Upper lobe of right lung (tissue), 1 donor: Measurements from ENCODE around the gene ARF3. TPM values are rescaled to one million over a fixed set of nuclear protein-coding genes. Genes with fewer than 3 reads are reported as not detected.

Experiments used
- ATAC-seq: fragments of 200-7000 bp; cut with Tn5 transposase; one replicate; pipeline ENCODE4 v1.9.1; 2020; ENCODE audit warnings: mild to moderate bottlenecking, moderate library complexity
- DNase-seq: peaks from one replicate; pipeline ENCODE4 v3.0.0-alpha.2; 2020
- H3K27ac ChIP-seq: fragments of 200-600 bp; one replicate; pipeline ENCODE4 v1.8.0; 2022
- H3K27me3 ChIP-seq: fragments of 200-600 bp; one replicate; pipeline ENCODE4 v1.8.0; 2022; ENCODE audit warnings: mild to moderate bottlenecking
- H3K36me3 ChIP-seq: fragments of 200-600 bp; one replicate; pipeline ENCODE4 v1.8.0; 2022
- H3K4me1 ChIP-seq: fragments of 200-600 bp; one replicate; pipeline ENCODE4 v1.8.0; 2022
- H3K4me3 ChIP-seq: fragments of 200-600 bp; one replicate; pipeline ENCODE4 v1.8.0; 2022; ENCODE audit warnings: mild to moderate bottlenecking
- H3K9me3 ChIP-seq: fragments of 200-600 bp; one replicate; pipeline ENCODE4 v1.8.0; 2022
- intact Hi-C: fragments of 100-400 bp; cut with DNase I; formaldehyde crosslinking; loops from one replicate; pipeline ENCODE4 v1.11.0; 2022
- total RNA-seq: library from RNA; stranded (reverse); fragmentation: NEBNext Ultra II Directional; extraction: Animal tissue kit (Norgen Biotek cat#: 25700); gene quantifications from one replicate; pipeline ENCODE4 v1.2.1, GENCODE V29; 2021
- TF ChIP-seq, protein P1 (sequence below): fragments of 200-600 bp; IDR thresholded peaks from one replicate; pipeline ENCODE4 v1.8.0; 2022; ENCODE audit warnings: antibody characterized with exemption
- donor health status: DM: no; HTN: yes; CAD: no; lungs with severe emphysema.

ARF3 gene
- total RNA-seq, 1 donor from 2014 or later, result 146 TPM

- intact Hi-C loops, result no loop called here
- Histone ChIP-seq H3K9me3 (no peaks in the 10 kb centered on the region), H3K4me3 (peak overlapping the region; percentile 49), H3K4me1 (peaks cover 36% of the 10 kb centered on the region), H3K36me3 (peaks cover 20% of the 10 kb centered on the region), H3K27me3 (peaks cover 47% of the 10 kb centered on the region), H3K27ac (no peak overlapping the region)
- DNase-seq, result no peak
- ATAC-seq, result peak; percentile 34
- TF ChIP-seq, protein P1, sequence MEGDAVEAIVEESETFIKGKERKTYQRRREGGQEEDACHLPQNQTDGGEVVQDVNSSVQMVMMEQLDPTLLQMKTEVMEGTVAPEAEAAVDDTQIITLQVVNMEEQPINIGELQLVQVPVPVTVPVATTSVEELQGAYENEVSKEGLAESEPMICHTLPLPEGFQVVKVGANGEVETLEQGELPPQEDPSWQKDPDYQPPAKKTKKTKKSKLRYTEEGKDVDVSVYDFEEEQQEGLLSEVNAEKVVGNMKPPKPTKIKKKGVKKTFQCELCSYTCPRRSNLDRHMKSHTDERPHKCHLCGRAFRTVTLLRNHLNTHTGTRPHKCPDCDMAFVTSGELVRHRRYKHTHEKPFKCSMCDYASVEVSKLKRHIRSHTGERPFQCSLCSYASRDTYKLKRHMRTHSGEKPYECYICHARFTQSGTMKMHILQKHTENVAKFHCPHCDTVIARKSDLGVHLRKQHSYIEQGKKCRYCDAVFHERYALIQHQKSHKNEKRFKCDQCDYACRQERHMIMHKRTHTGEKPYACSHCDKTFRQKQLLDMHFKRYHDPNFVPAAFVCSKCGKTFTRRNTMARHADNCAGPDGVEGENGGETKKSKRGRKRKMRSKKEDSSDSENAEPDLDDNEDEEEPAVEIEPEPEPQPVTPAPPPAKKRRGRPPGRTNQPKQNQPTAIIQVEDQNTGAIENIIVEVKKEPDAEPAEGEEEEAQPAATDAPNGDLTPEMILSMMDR, result no peak
These were observed 40.6 kb upstream of the ARF3 start for GRCh38 chr12:48997719-48998496.

- TF ChIP-seq, protein P1, result peak; percentile 69
- intact Hi-C loops, result no loop called here
- peaks cover 36% of the 10 kb centered on the region for H3K4me1 ChIP-seq
- peaks cover 47% of the 10 kb centered on the region for H3K27me3 ChIP-seq
- H3K9me3 ChIP-seq, result no peaks in the 10 kb centered on the region
- DNase-seq (peak; percentile 89), ATAC-seq (peak; percentile 78)
- no peak overlapping the region for H3K27ac ChIP-seq
- H3K4me3 ChIP-seq, result peak overlapping the region; percentile 37
- H3K36me3 ChIP-seq, result peaks cover 11% of the 10 kb centered on the region
These were observed 39.8 kb upstream of the ARF3 start for GRCh38 chr12:48996794-48997718.

GRCh38 chr12:48995086-48995879 lies 38.0 kb upstream of the ARF3 start:
- no peaks in the 10 kb centered on the region for H3K9me3 ChIP-seq
- peak overlapping the region; percentile 18 for H3K4me3 ChIP-seq
- TF ChIP-seq, protein P1, result peak; percentile 90
- no peaks in the 10 kb centered on the region for H3K36me3 ChIP-seq
- H3K4me1 ChIP-seq, result peaks cover 36% of the 10 kb centered on the region
- peak; percentile 90 for DNase-seq
- intact Hi-C loops, result no loop called here
- no peak overlapping the region for H3K27ac ChIP-seq
- ATAC-seq, result peak; percentile 87
- peaks cover 53% of the 10 kb centered on the region for H3K27me3 ChIP-seq

- no peak for ATAC-seq
- H3K27me3 ChIP-seq, result peaks cover 53% of the 10 kb centered on the region
- H3K9me3 ChIP-seq, result no peaks in the 10 kb centered on the region
- TF ChIP-seq, protein P1, result no peak
- H3K27ac ChIP-seq, result no peak overlapping the region
- no peak for DNase-seq
- intact Hi-C loops, result no loop called here
- no peaks in the 10 kb centered on the region for H3K36me3 ChIP-seq
- H3K4me1 ChIP-seq, result peaks cover 29% of the 10 kb centered on the region
- no peak overlapping the region for H3K4me3 ChIP-seq
These were observed 37.2 kb upstream of the ARF3 start for GRCh38 chr12:48994224-48995085.
